Calu3 (cell line): ENCODE data around the gene MRPS10. TPM values are rescaled to one million over a fixed set of nuclear protein-coding genes. Genes with fewer than 3 reads are reported as not detected.

Experiments
- BruUV-seq: library from RNA; stranded (reverse); fragments of 400-500 nt; replicated peaks from 2 replicates; lab custom pipeline; 2021; lab: Mats Ljungman, UMichigan
- CTCF ChIA-PET: fragments of 300-600 bp; sonication (Branson Sonifier 250); formaldehyde crosslinking; loops from one replicate; lab custom pipeline; 2022; ENCODE audit warnings: antibody characterized with exemption; lab: Charles Lee
- DNase-seq: peaks from one replicate; pipeline ENCODE4 v3.0.0; 2022
- H3K27ac Mint-ChIP-seq: one replicate; pipeline ENCODE4 v1.8.0; 2022; ENCODE audit warnings: mixed read lengths; ENCODE audit not compliant: unreplicated experiment
- H3K27me3 Mint-ChIP-seq: one replicate; pipeline ENCODE4 v1.8.0; 2022; ENCODE audit warnings: mixed read lengths; ENCODE audit not compliant: unreplicated experiment
- H3K36me3 Mint-ChIP-seq: one replicate; pipeline ENCODE4 v1.8.0; 2022; ENCODE audit warnings: mild to moderate bottlenecking, moderate library complexity, mixed read lengths; ENCODE audit not compliant: insufficient read depth, unreplicated experiment
- H3K4me1 Mint-ChIP-seq: one replicate; pipeline ENCODE4 v1.8.0; 2022; ENCODE audit warnings: mild to moderate bottlenecking, low read depth, mixed read lengths; ENCODE audit not compliant: unreplicated experiment
- H3K4me3 Mint-ChIP-seq: one replicate; pipeline ENCODE4 v1.8.0; 2022; ENCODE audit warnings: mild to moderate bottlenecking, low read depth, moderate library complexity, mixed read lengths; ENCODE audit not compliant: unreplicated experiment
- H3K9me3 Mint-ChIP-seq: one replicate; pipeline ENCODE4 v1.8.0; 2022; ENCODE audit warnings: low read depth, mixed read lengths; ENCODE audit not compliant: unreplicated experiment
- intact Hi-C: fragments of 100-400 bp; cut with micrococcal nuclease; formaldehyde crosslinking; loops from one replicate; pipeline ENCODE4 v1.10.0; 2022; ENCODE audit not compliant: unreplicated experiment
- total RNA-seq: library from RNA; stranded (reverse); gene quantifications from 2 replicates; pipeline ENCODE4 v1.2.3, GENCODE V29; 2022
- TF ChIP-seq, protein P1 (sequence below): fragments of 200-600 bp; IDR thresholded peaks from one replicate; pipeline ENCODE4 v1.8.0; 2022; ENCODE audit warnings: antibody characterized with exemption; ENCODE audit not compliant: unreplicated experiment

MRPS10 gene
- total RNA-seq, 1 experiment from 2014 or later, result 50.0 TPM

DNA sequence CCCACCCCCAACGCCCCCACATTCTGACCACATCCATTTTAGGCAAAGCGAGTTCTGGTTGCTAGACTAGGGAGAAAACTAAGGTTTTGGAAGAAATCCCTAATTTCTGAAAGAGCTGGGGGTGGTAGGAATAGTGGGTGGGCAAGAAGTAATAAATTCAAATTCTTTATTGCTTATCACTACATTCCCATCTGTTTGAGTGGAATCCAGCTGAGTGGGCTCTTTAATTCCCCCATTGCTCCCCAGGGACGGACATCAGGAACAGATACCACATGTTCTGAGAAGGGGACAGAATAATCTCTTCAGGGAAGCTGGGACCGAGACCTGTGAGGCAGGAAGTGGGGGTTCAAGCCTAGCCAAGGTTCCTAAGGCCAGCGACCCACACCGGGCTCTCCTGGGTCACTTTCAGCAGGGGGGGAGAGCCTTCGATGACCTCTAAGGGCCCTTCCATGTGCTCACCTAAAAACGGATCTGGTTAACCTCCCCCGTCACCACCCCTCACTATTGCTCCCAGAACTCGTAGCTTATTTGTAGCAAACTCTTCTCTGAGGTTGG is 42.3 kb upstream of the MRPS10 start:
- H3K27me3 Mint-ChIP-seq, result no peaks in the 10 kb centered on the region
- no peak for DNase-seq
- CTCF ChIA-PET, result interaction anchor here (0.6 to 2.5 kb wide), 4 partner anchors 8 to 451 kb away, joined by 3 to 25 read pairs (median 4); no protein-coding TSS in a partner anchor
- no peaks in the 10 kb centered on the region for H3K4me1 Mint-ChIP-seq
- H3K36me3 Mint-ChIP-seq, result no peaks in the 10 kb centered on the region
- BruUV-seq, result no TSS peak
- intact Hi-C loops, result loop anchor here (1.0 to 10.0 kb wide), 3 partner anchors 195 to 287 kb away; partner anchors contain the start of gene TRERF1
- H3K9me3 Mint-ChIP-seq, result no peaks in the 10 kb centered on the region
- H3K4me3 Mint-ChIP-seq, result no peak overlapping the region
- TF ChIP-seq, protein P1, sequence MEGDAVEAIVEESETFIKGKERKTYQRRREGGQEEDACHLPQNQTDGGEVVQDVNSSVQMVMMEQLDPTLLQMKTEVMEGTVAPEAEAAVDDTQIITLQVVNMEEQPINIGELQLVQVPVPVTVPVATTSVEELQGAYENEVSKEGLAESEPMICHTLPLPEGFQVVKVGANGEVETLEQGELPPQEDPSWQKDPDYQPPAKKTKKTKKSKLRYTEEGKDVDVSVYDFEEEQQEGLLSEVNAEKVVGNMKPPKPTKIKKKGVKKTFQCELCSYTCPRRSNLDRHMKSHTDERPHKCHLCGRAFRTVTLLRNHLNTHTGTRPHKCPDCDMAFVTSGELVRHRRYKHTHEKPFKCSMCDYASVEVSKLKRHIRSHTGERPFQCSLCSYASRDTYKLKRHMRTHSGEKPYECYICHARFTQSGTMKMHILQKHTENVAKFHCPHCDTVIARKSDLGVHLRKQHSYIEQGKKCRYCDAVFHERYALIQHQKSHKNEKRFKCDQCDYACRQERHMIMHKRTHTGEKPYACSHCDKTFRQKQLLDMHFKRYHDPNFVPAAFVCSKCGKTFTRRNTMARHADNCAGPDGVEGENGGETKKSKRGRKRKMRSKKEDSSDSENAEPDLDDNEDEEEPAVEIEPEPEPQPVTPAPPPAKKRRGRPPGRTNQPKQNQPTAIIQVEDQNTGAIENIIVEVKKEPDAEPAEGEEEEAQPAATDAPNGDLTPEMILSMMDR, result no peak
- H3K27ac Mint-ChIP-seq, result no peak overlapping the region

DNA sequence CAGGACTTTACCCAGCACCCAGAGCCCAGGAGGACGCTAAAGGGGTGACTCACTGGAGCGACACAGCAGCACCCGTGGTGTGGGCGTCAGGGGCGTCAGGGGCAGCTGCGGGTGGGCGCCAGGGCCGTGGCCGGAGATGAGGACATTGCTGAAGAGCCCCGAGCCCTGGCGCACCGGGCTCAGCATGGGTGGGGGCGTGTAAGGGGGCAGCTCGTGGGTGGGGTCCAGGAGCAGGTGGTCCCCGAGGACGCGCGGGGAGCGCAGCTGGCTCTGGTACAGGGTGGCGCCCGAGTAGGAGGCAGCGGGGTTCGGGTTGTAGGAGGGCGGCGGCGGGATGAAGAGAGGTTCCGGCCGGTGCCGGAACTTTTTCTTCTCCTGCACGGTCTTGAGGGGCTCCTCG is 41.6 kb upstream of the MRPS10 start:
- H3K4me3 Mint-ChIP-seq, result no peak overlapping the region
- TF ChIP-seq, protein P1, result no peak
- CTCF ChIA-PET, result interaction anchor here (2.5 kb wide), 1 partner anchor 288 kb away, joined by 25 read pairs; no protein-coding TSS in a partner anchor
- no peak overlapping the region for H3K27ac Mint-ChIP-seq
- no TSS peak for BruUV-seq
- H3K4me1 Mint-ChIP-seq, result no peaks in the 10 kb centered on the region
- no peak for DNase-seq
- no peaks in the 10 kb centered on the region for H3K9me3 Mint-ChIP-seq
- intact Hi-C loops, result loop anchor here (10.0 kb wide), 1 partner anchor 196 kb away; the partner anchor contains the start of gene TRERF1
- H3K36me3 Mint-ChIP-seq, result no peaks in the 10 kb centered on the region
- H3K27me3 Mint-ChIP-seq, result no peaks in the 10 kb centered on the region

DNA sequence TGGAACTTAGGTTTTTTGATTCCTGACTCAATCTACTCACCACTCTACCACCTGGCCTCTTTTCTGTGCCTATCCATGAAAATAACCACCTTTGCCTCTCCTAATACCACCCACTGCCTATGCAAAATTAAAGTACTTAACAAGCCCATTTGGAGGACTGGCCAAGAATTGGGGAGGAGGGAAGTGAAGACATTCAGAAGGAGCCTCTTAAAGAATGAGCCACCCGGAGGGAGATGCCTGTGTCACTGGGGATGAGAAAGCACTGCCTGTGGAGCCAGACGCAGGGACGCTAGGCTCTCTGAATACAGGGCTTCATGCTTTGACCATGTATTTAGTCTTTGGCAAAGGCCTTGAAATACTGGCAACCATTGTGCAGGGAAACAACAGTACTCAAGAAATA is 40.0 kb upstream of the MRPS10 start:
- DNase-seq, result no peak
- Mint-ChIP-seq H3K4me3 (no peak overlapping the region), H3K27ac (no peak overlapping the region), H3K9me3 (no peaks in the 10 kb centered on the region), H3K4me1 (peaks cover 2% of the 10 kb centered on the region), H3K27me3 (no peaks in the 10 kb centered on the region), H3K36me3 (no peaks in the 10 kb centered on the region)
- no TSS peak for BruUV-seq
- CTCF ChIA-PET, result no interaction called here
- intact Hi-C loops, result loop anchor here (10.0 kb wide), 1 partner anchor 197 kb away; the partner anchor contains the start of gene TRERF1
- TF ChIP-seq, protein P1, result no peak

DNA sequence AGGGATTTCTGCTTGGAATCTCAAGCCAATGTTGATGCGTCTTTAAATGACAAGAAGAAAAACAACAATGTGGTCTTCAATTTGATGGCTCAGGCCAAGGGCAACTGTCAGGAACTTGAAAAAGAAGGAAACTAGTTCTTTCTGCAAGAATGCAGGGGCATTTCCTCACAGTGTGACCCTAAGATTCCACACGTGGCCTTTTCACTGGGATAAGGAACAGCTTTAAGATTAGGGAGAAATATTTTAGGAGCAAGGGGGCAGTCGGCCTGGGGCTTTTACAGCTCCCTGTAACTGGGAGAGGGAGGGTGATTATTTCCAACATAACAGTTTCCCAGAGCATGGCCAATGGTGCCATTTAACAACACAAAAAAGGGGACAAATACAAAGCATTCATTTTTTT is 39.4 kb upstream of the MRPS10 start:
- intact Hi-C loops, result loop anchor here (10.0 kb wide), 1 partner anchor 198 kb away; the partner anchor contains the start of gene TRERF1
- Mint-ChIP-seq H3K4me3 (no peak overlapping the region), H3K27ac (no peak overlapping the region), H3K4me1 (peaks cover 7% of the 10 kb centered on the region), H3K9me3 (no peaks in the 10 kb centered on the region), H3K36me3 (peaks cover 4% of the 10 kb centered on the region), H3K27me3 (no peaks in the 10 kb centered on the region)
- no TSS peak for BruUV-seq
- no peak for DNase-seq
- CTCF ChIA-PET, result no interaction called here
- TF ChIP-seq, protein P1, result no peak
